ENCODE data around the gene TOMM20L.
A peak's percentile ranks its signal among the peaks of the same experiment; 100 is the strongest.
"Not testable (repeated sequence)": the region's sequence is repeated elsewhere in the genome, so short reads cannot be mapped to it uniquely, and the experiment has no call there.

Gene TOMM20L

DNA sequence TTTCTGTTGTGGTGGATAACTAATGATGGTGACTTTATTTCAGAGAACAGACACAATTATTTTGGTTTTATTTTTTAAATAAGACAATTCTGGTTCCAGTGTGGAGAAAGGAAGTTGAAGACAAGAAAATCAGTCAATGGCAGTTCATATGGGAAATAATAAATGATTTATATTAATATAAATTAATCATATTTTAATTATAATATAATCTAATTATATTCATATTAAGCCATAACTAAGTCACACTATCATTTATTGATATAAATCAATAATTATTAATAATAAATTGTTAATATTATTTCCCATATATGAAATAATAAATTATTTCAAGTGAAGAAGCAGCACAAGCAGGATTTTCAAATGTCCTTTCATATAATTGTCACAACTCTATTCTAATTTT lies 2.8 kb downstream of the TOMM20L start:
- in situ Hi-C loops (cut with HindIII; ENCODE audit: low pct_unique_long_range_greater_than_20kb, low sequenced_read_pairs) = no loop called here
- TF ChIP-seq JUND (IDR thresholded peaks at IDR 0.05; ENCODE audit: low read depth) = no peak
- DNase-seq (ENCODE audit: low read depth in 1 of 2, low spot score in 1 of 2) = no peak

- TF ChIP-seq JUND (IDR thresholded peaks at IDR 0.05; ENCODE audit: low read depth) = no peak
- in situ Hi-C loops (cut with HindIII; ENCODE audit: low pct_unique_long_range_greater_than_20kb, low sequenced_read_pairs) = no loop called here
- no peak for DNase-seq (ENCODE audit: low read depth in 1 of 2, low spot score in 1 of 2)
Observed at GRCh38 chr14:58398895-58399294, 3.2 kb downstream of the TOMM20L start.

- peak in 1 of 2 experiments; percentile 48 for DNase-seq (ENCODE audit: low read depth in 1 of 2, low spot score in 1 of 2)
- no peak for TF ChIP-seq JUND (IDR thresholded peaks at IDR 0.05; ENCODE audit: low read depth)
- in situ Hi-C loops (cut with HindIII; ENCODE audit: low pct_unique_long_range_greater_than_20kb, low sequenced_read_pairs) = no loop called here
Observed at GRCh38 chr14:58401587-58401986, 5.9 kb downstream of the TOMM20L start.

DNA sequence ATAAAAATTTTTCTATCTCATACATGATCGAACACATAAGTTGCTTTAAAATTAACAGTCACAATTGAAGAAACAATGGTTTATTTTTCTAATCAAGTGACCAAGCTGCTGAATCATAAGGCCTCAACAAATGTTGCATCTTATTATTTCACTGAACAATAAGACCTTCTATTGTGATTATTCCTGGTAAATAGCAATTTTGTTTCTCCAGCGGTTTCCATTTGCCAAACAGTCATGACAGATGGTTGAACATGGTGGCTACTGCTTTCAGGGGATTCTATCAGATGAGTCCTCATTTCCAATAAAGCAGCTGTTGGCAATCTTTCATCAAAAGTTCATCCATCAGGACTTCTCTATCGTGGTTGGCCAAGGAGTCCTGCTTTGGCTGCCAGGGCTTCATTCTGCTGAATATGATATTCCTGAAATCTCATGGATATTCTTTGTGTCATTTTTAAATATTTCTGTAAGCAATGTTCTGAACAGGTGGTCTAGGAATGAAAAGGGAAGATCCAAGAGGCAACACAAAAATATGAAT lies 13.0 kb downstream of the TOMM20L start:
- in situ Hi-C loops (cut with HindIII; ENCODE audit: low pct_unique_long_range_greater_than_20kb, low sequenced_read_pairs) = no loop called here
- DNase-seq (ENCODE audit: low read depth in 1 of 2, low spot score in 1 of 2) = no peak

DNA sequence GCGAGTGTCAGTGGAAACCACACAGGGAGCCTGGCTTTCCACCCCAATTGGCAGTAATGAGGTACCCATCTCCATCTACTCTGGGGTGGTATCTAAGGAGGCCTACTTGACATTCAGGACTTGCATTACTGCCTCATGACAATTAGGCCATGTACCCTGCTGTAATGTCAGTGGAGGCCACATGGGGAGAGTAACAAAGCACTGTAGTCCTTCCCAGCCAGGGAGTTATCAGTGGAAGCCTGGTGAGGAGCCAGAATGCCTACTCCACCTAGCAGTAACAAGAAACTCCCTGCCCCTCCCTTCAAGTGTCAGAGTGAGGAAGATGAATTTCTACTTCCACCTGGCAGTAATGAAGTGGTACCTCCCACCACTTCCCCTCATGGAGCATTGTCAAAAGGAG lies 19.1 kb downstream of the TOMM20L start:
- no peak for DNase-seq (ENCODE audit: low read depth in 1 of 2, low spot score in 1 of 2)
- in situ Hi-C loops (cut with HindIII; ENCODE audit: low pct_unique_long_range_greater_than_20kb, low sequenced_read_pairs) = no loop called here
- no peak for TF ChIP-seq JUND (IDR thresholded peaks at IDR 0.05; ENCODE audit: low read depth)

More for the DNA sequence above, 13.0 kb downstream of the TOMM20L start:
- no peak for TF ChIP-seq JUND (IDR thresholded peaks at IDR 0.05; ENCODE audit: low read depth)

- in situ Hi-C loops (cut with HindIII; ENCODE audit: low pct_unique_long_range_greater_than_20kb, low sequenced_read_pairs) = no loop called here
- DNase-seq (ENCODE audit: low read depth in 1 of 2, low spot score in 1 of 2) = no peak
- TF ChIP-seq JUND (IDR thresholded peaks at IDR 0.05; ENCODE audit: low read depth) = no peak
Observed at GRCh38 chr14:58415636-58416547, 20.2 kb downstream of the TOMM20L start.

- in situ Hi-C loops (cut with HindIII; ENCODE audit: low pct_unique_long_range_greater_than_20kb, low sequenced_read_pairs); DNase-seq (ENCODE audit: low read depth in 1 of 2, low spot score in 1 of 2): not testable (repeated sequence)
Observed at GRCh38 chr14:58416934-58417333, 21.2 kb downstream of the TOMM20L start.

DNA sequence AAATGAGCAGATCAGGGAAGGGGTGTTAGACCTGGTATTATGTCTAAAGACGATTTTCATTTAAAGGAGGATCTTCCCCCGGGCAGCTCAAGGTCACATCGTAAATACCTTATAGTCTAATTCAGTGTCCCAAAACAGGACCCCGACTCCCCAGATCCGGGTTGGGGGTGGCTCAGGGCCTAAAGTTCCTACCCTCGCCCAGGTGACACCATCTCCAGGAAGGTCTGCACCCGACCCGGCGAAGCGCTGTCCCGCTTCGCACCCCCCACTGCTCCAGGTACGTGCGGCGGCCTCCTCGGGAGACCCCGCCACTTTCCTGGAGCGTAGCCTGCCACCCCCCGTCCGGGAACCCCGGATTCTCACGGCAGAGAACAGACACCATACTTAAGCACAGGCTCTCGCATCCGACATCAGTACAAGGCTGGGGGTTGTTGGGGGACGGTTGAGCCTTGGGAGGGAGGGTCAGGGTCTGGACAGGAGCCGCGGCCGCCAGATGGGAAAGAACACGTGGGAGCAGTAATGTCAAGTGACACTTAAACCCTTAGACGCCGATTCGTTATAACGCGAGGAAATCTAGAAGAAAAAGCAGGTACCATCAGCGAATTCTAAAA lies 31.0 kb downstream of the TOMM20L start:
- TF ChIP-seq JUND (IDR thresholded peaks at IDR 0.05; ENCODE audit: low read depth) = no peak
- in situ Hi-C loops (cut with HindIII; ENCODE audit: low pct_unique_long_range_greater_than_20kb, low sequenced_read_pairs) = no loop called here
- DNase-seq (ENCODE audit: low read depth in 1 of 2, low spot score in 1 of 2) = peak; percentile 28 to 85

GRCh38 chr14:58427281-58428117 lies 31.8 kb downstream of the TOMM20L start, which contains the start of the genes KIAA0586 and TIMM9:
Gene KIAA0586, plus strand, starts transcription at chr14:58427719. Its CDS starts 546 bp downstream, at chr14:58428265.
Gene TIMM9, minus strand, starts transcription at chr14:58427531. Its CDS starts 15,586 bp downstream, at chr14:58411945.
- peak; percentile 77 to 100 for DNase-seq (ENCODE audit: low read depth in 1 of 2, low spot score in 1 of 2)
- TF ChIP-seq JUND (IDR thresholded peaks at IDR 0.05; ENCODE audit: low read depth) = no peak
- in situ Hi-C loops (cut with HindIII; ENCODE audit: low pct_unique_long_range_greater_than_20kb, low sequenced_read_pairs) = no loop called here

DNA sequence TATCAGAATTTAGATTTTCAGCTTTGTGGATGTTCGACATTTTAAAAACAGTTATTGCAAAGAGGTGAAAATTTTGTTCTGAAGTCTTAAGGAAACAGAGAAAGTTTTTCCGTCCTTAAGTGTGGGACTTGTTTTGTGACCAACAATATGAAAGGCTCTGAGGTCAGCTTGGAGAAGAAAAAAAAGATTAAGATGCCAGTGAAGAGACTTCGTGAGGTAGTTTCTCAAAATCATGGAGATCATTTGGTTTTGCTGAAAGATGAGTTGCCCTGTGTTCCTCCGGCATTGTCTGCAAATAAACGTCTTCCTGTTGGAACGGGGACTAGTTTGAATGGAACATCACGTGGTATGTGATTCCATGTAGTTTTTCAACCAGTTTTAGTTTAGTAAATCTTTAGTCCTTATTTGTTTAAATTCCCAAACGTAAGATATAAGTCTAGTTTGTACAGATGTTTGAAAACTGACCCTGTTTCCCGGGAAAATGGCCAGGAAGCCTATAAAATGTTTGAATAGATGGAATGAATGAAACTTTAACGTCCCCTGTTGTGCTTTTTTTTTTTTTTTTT lies 32.5 kb downstream of the TOMM20L start:
- no peak for TF ChIP-seq JUND (IDR thresholded peaks at IDR 0.05; ENCODE audit: low read depth)
- in situ Hi-C loops (cut with HindIII; ENCODE audit: low pct_unique_long_range_greater_than_20kb, low sequenced_read_pairs) = no loop called here
- DNase-seq (ENCODE audit: low read depth in 1 of 2, low spot score in 1 of 2) = peak; percentile 16 to 55

- no peak for TF ChIP-seq JUND (IDR thresholded peaks at IDR 0.05; ENCODE audit: low read depth)
- DNase-seq (ENCODE audit: low read depth in 1 of 2, low spot score in 1 of 2) = no peak
- in situ Hi-C loops (cut with HindIII; ENCODE audit: low pct_unique_long_range_greater_than_20kb, low sequenced_read_pairs) = no loop called here
Observed at GRCh38 chr14:58430156-58430555, 34.4 kb downstream of the TOMM20L start.

DNA sequence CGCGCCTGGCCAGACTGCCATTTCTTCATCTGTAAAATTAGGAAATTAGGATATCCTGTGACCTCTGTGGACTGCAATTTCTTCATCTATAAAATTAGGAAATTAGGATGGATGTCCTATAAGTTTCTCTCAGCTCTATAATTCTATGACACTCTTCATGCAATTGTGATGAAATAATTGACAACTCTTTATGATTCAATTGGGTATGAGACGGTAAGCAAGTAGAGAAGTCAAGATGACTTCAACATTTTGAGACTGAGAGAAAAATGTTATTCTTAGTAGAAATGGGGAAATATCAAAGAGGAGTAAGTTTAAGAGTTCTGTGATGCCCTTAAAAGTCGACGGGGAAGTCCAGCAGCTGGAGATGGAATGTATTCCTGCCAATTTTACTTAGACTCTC lies 43.7 kb downstream of the TOMM20L start:
- DNase-seq (ENCODE audit: low read depth in 1 of 2, low spot score in 1 of 2) = no peak
- TF ChIP-seq JUND (IDR thresholded peaks at IDR 0.05; ENCODE audit: low read depth) = no peak
- in situ Hi-C loops (cut with HindIII; ENCODE audit: low pct_unique_long_range_greater_than_20kb, low sequenced_read_pairs) = no loop called here

Measured in T47D (cell line).